ENCODE data around the gene SLC15A4.

The SLC15A4 gene

GRCh38 chr12:128747441-128747840, 76.3 kb downstream of the SLC15A4 start:
- Histone ChIP-seq H3K27ac (replicated peaks) (no peak overlapping the region), H3K27me3 (ENCODE audit: insufficient read depth, poor library complexity, severe bottlenecking) (no peaks in the 10 kb centered on the region), H3K4me3 (replicated peaks; ENCODE audit: insufficient read depth, low read length) (no peak overlapping the region)
- DNase-seq (ENCODE audit: low read depth in 1 of 2, low spot score in 1 of 2) = no peak
- TF ChIP-seq GABPA (IDR thresholded peaks at IDR 0.05; ENCODE audit: low read depth) (no peak), REST (IDR thresholded peaks at IDR 0.05; ENCODE audit: insufficient replicate concordance, low read depth) (no peak), POLR2AphosphoS5 (IDR thresholded peaks at IDR 0.05; ENCODE audit: low read depth) (no peak), CTCF (IDR thresholded peaks at IDR 0.05; ENCODE audit: insufficient read depth, low read length) (no peak), SPI1 (IDR thresholded peaks at IDR 0.05; ENCODE audit: borderline replicate concordance, low read depth) (no peak)

GRCh38 chr12:128745772-128746689, 77.7 kb downstream of the SLC15A4 start:
- no peak for TF ChIP-seq REST (IDR thresholded peaks at IDR 0.05; ENCODE audit: insufficient replicate concordance, low read depth)
- no peak for TF ChIP-seq GABPA (IDR thresholded peaks at IDR 0.05; ENCODE audit: low read depth)
- TF ChIP-seq CTCF (IDR thresholded peaks at IDR 0.05; ENCODE audit: insufficient read depth, low read length) = no peak
- TF ChIP-seq SPI1 (IDR thresholded peaks at IDR 0.05; ENCODE audit: borderline replicate concordance, low read depth) = no peak
- no peak for TF ChIP-seq POLR2AphosphoS5 (IDR thresholded peaks at IDR 0.05; ENCODE audit: low read depth)
- Histone ChIP-seq H3K4me3 (replicated peaks; ENCODE audit: insufficient read depth, low read length) (no peak overlapping the region), H3K27ac (replicated peaks) (no peak overlapping the region), H3K27me3 (ENCODE audit: insufficient read depth, poor library complexity, severe bottlenecking) (no peaks in the 10 kb centered on the region)
- DNase-seq (ENCODE audit: low read depth in 1 of 2, low spot score in 1 of 2) = no peak

DNA sequence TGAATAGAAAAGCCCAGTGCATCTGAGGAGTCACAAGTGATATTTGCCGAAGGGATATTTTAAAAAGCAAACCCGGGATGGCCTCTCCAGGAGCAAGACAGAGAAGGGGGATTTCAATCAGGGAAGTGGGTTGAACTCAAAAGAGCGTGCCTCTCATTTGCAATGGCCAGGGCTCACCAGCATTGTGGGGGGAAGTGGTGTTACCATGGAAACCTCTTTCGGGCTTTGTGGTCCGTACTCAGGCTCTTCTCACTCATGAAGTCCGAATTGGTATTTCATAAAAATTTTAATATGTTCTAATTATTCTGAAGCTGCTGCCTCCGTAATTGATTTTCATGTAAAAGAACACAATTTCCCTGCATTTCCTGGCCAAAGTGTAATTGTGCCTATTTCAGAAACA, 79.8 kb downstream of the SLC15A4 start:
- TF ChIP-seq GABPA (IDR thresholded peaks at IDR 0.05; ENCODE audit: low read depth) = no peak
- TF ChIP-seq SPI1 (IDR thresholded peaks at IDR 0.05; ENCODE audit: borderline replicate concordance, low read depth) = no peak
- TF ChIP-seq REST (IDR thresholded peaks at IDR 0.05; ENCODE audit: insufficient replicate concordance, low read depth) = no peak
- no peak for TF ChIP-seq POLR2AphosphoS5 (IDR thresholded peaks at IDR 0.05; ENCODE audit: low read depth)
- no peak for TF ChIP-seq CTCF (IDR thresholded peaks at IDR 0.05; ENCODE audit: insufficient read depth, low read length)
- H3K4me3 ChIP-seq (replicated peaks; ENCODE audit: insufficient read depth, low read length) = no peak overlapping the region
- no peaks in the 10 kb centered on the region for H3K27me3 ChIP-seq (ENCODE audit: insufficient read depth, poor library complexity, severe bottlenecking)
- no peak overlapping the region for H3K27ac ChIP-seq (replicated peaks)
- DNase-seq (ENCODE audit: low read depth in 1 of 2, low spot score in 1 of 2) = no peak
